AG04450 (cell line): Measurements from ENCODE around the gene AGK. TPM values are rescaled to one million over a fixed set of nuclear protein-coding genes. Genes with fewer than 3 reads are reported as not detected.
"Not testable (repeated sequence)": the region's sequence is repeated elsewhere in the genome, so short reads cannot be mapped to it uniquely, and the experiment has no call there.

Source experiments
- CTCF ChIA-PET: fragments of 300-600, 350-600 bp; formaldehyde crosslinking; extraction: SDS; loops from one replicate; lab custom pipeline; 2022; ENCODE audit warnings: antibody characterized with exemption, inconsistent platforms; lab: Charles Lee
- POLR2A ChIA-PET: fragments of 350-600 bp; formaldehyde crosslinking; extraction: SDS; loops from one replicate; lab custom pipeline; 2021; ENCODE audit warnings: antibody characterized with exemption, inconsistent platforms; lab: Yijun Ruan, JAX
- DNase-seq: peaks from one replicate; pipeline ENCODE4 v3.0.0-alpha.2; 2011; ENCODE audit warnings: low read depth, low spot score
- H3K27ac ChIP-seq: one replicate; pipeline ENCODE4 v1.5.1; 2012; ENCODE audit warnings: low read depth, low read length, control low read depth
- H3K27me3 ChIP-seq: one replicate; pipeline ENCODE4 v1.6.0; 2012; ENCODE audit warnings: low read length; ENCODE audit not compliant: control insufficient read depth, insufficient read depth
- H3K4me3 ChIP-seq: 2 replicates; pipeline ENCODE4 v1.5.1; 2011; ENCODE audit warnings: mild to moderate bottlenecking, low read depth, low read length, control low read depth
- H3K9me3 ChIP-seq: 2 replicates; pipeline ENCODE4 v1.5.1; 2012; ENCODE audit warnings: low read length; ENCODE audit not compliant: control insufficient read depth, insufficient read depth
- CTCF ChIP-seq: IDR thresholded peaks from 2 replicates; pipeline ENCODE4 v1.5.1; 2011; ENCODE audit warnings: low read depth, low read length, control low read depth, inconsistent platforms
- polyA plus RNA-seq: library from polyadenylated mRNA; depleted of rRNA; stranded (reverse); fragments of >200 nt; gene quantifications from 2 replicates; pipeline ENCODE4 v1.2.3, GENCODE V29; 2011

Gene AGK
- polyA plus RNA-seq, 1 experiment: 42.5 TPM

GRCh38 chr7:141575164-141575563, 24.0 kb downstream of the AGK start:
- Histone ChIP-seq H3K4me3 (no peak overlapping the region), H3K27me3 (no peaks in the 10 kb centered on the region), H3K9me3 (peaks cover 15% of the 10 kb centered on the region; the same call in 1 of the 2 replicates), H3K27ac (no peak overlapping the region)
- no peak for TF ChIP-seq CTCF
- no peak for DNase-seq
- ChIA-PET POLR2A (interaction anchor here (1.3 kb wide), 1 partner anchor 18 kb away, joined by 4 read pairs; no protein-coding TSS in a partner anchor), CTCF (interaction anchor here (1.5 to 2.7 kb wide), 2 partner anchors 23 to 42 kb away, joined by 3 to 13 read pairs; no protein-coding TSS in a partner anchor)

- Histone ChIP-seq H3K27ac (no peak overlapping the region), H3K9me3 (peaks cover 18% of the 10 kb centered on the region; the same call in 1 of the 2 replicates), H3K27me3 (no peaks in the 10 kb centered on the region), H3K4me3 (no peak overlapping the region)
- no peak for TF ChIP-seq CTCF
- no peak for DNase-seq
- CTCF ChIA-PET: interaction anchor here (1.5 to 2.7 kb wide), 2 partner anchors 23 to 42 kb away, joined by 3 to 13 read pairs; no protein-coding TSS in a partner anchor
- POLR2A ChIA-PET: interaction anchor here (0.5 to 1.3 kb wide), 2 partner anchors 13 to 17 kb away, joined by 3 to 4 read pairs; no protein-coding TSS in a partner anchor
Measured at GRCh38 chr7:141575654-141576448, 24.6 kb downstream of the AGK start.

- H3K27me3 ChIP-seq: no peaks in the 10 kb centered on the region
- H3K4me3 ChIP-seq: no peak overlapping the region
- ChIA-PET CTCF (no interaction called here), POLR2A (no interaction called here)
- TF ChIP-seq CTCF: no peak
- H3K9me3 ChIP-seq: peaks cover 21% of the 10 kb centered on the region; the same call in 1 of the 2 replicates
- DNase-seq: no peak
- H3K27ac ChIP-seq: no peak overlapping the region
Measured at GRCh38 chr7:141577043-141577839, 26.0 kb downstream of the AGK start.

- POLR2A ChIA-PET: not testable (repeated sequence)
Measured at GRCh38 chr7:141579953-141580352, 28.7 kb downstream of the AGK start.

DNA sequence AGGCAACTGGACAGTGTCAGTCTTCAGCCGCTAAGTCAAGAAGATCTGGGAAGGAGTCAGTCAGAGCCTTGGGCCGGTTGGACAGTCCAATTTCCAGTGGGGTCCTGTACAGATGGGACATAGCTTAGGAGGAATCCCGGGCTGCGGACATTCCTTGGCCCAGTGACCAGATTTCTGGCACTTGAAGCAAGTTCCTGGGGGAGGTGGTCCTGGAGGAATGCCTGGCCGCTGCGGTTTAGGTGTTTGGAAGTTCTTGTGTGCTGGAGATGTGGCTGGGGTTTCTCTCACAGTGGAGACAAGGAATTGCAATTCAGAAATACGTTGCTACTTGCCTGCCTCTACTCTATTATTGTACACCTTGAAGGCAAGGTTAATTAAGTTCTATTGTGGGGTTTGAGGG, 30.9 kb downstream of the AGK start:
- H3K27me3 ChIP-seq, CTCF ChIA-PET, H3K27ac ChIP-seq, DNase-seq, POLR2A ChIA-PET, H3K4me3 ChIP-seq: not testable (repeated sequence)
- peaks cover 14% of the 10 kb centered on the region; the same call in 1 of the 2 replicates for H3K9me3 ChIP-seq

More at GRCh38 chr7:141579953-141580352, 28.7 kb downstream of the AGK start:
- DNase-seq, H3K27ac ChIP-seq, CTCF ChIA-PET, H3K27me3 ChIP-seq, H3K4me3 ChIP-seq: not testable (repeated sequence)
- H3K9me3 ChIP-seq: peaks cover 21% of the 10 kb centered on the region; the same call in 1 of the 2 replicates
